H9 (cell line): ENCODE data around the gene KCNQ2. TPM values are rescaled to one million over a fixed set of nuclear protein-coding genes. Genes with fewer than 3 reads are reported as not detected.

Experiments used
- DNase-seq: peaks from one replicate; pipeline ENCODE4 v3.0.0-alpha.2; 2017
- H2AFZ ChIP-seq: one replicate; pipeline ENCODE4 v1.6.1; 2013; ENCODE audit warnings: mild to moderate bottlenecking, low read length, control low read depth, moderate library complexity
- H2AK5ac ChIP-seq: 2 replicates; pipeline ENCODE4 v1.6.1; 2013; ENCODE audit warnings: low read length, control low read depth, mixed read lengths; ENCODE audit not compliant: insufficient read length
- H2BK120ac ChIP-seq: one replicate; pipeline ENCODE4 v1.6.1; 2013; ENCODE audit warnings: low read depth, mild to moderate bottlenecking, low read length, control low read depth, inconsistent platforms; ENCODE audit not compliant: poor library complexity, severe bottlenecking
- H2BK12ac ChIP-seq: 2 replicates; pipeline ENCODE4 v1.6.1; 2013; ENCODE audit warnings: low read length, control low read depth, mixed read lengths, low read depth; ENCODE audit not compliant: insufficient read length
- H2BK15ac ChIP-seq: 2 replicates; pipeline ENCODE4 v1.6.1; 2013; ENCODE audit warnings: low read depth, low read length, control low read depth
- H2BK20ac ChIP-seq: one replicate; pipeline ENCODE4 v1.6.1; 2013; ENCODE audit warnings: low read depth, mild to moderate bottlenecking, low read length, control low read depth, inconsistent platforms; ENCODE audit not compliant: poor library complexity, severe bottlenecking
- H2BK5ac ChIP-seq: 2 replicates; pipeline ENCODE4 v1.6.1; 2013; ENCODE audit warnings: low read length, control low read depth, mixed read lengths; ENCODE audit not compliant: insufficient read length
- H3K14ac ChIP-seq: 2 replicates; pipeline ENCODE4 v1.6.1; 2013; ENCODE audit warnings: low read length, control low read depth; ENCODE audit not compliant: insufficient read depth
- H3K18ac ChIP-seq: 2 replicates; pipeline ENCODE4 v1.6.1; 2013; ENCODE audit warnings: low read depth, mild to moderate bottlenecking, mixed read lengths, low read length, control low read depth; ENCODE audit not compliant: insufficient read length
- H3K23ac ChIP-seq: 2 replicates; pipeline ENCODE4 v1.6.1; 2013; ENCODE audit warnings: low read length, control low read depth, mixed read lengths, low read depth; ENCODE audit not compliant: insufficient read length
- H3K23me2 ChIP-seq: 2 replicates; pipeline ENCODE4 v1.6.1; 2013; ENCODE audit warnings: low read depth, mild to moderate bottlenecking, mixed read lengths, low read length, control low read depth; ENCODE audit not compliant: insufficient read length, poor library complexity, severe bottlenecking
- H3K27ac ChIP-seq: 2 replicates; pipeline ENCODE4 v1.5.1; 2013; ENCODE audit warnings: low read length, control low read depth, mixed read lengths, low read depth; ENCODE audit not compliant: insufficient read length
- H3K27me3 ChIP-seq: 2 replicates; pipeline ENCODE4 v1.6.1; 2013; ENCODE audit warnings: low read length, control low read depth, inconsistent platforms; ENCODE audit not compliant: insufficient read depth
- H3K4ac ChIP-seq: 2 replicates; pipeline ENCODE4 v1.6.1; 2013; ENCODE audit warnings: low read depth, mild to moderate bottlenecking, control low read depth, inconsistent platforms, low read length, moderate library complexity
- H3K4me1 ChIP-seq: 2 replicates; pipeline ENCODE4 v1.6.1; 2013; ENCODE audit warnings: low read length, control low read depth, inconsistent platforms; ENCODE audit not compliant: insufficient read depth
- H3K4me2 ChIP-seq: 2 replicates; pipeline ENCODE4 v1.6.1; 2013; ENCODE audit warnings: low read length, control low read depth, mixed read lengths; ENCODE audit not compliant: insufficient read length, insufficient read depth
- H3K56ac ChIP-seq: 2 replicates; pipeline ENCODE4 v1.6.1; 2013; ENCODE audit warnings: low read depth, mild to moderate bottlenecking, mixed read lengths, low read length, control low read depth; ENCODE audit not compliant: insufficient read length
- H3K79me1 ChIP-seq: 2 replicates; pipeline ENCODE4 v1.6.1; 2013; ENCODE audit warnings: low read depth, mild to moderate bottlenecking, moderate library complexity, low read length, control low read depth, inconsistent platforms; ENCODE audit not compliant: insufficient read depth, poor library complexity, severe bottlenecking
- H3K79me2 ChIP-seq: 2 replicates; pipeline ENCODE4 v1.6.1; 2013; ENCODE audit warnings: low read length, control low read depth, inconsistent platforms; ENCODE audit not compliant: insufficient read depth
- H3K9ac ChIP-seq: 2 replicates; pipeline ENCODE4 v1.6.1; 2013; ENCODE audit warnings: low read length, control low read depth, mixed read lengths; ENCODE audit not compliant: insufficient read length; ENCODE audit errors: extremely low read depth
- H3K9me3 ChIP-seq: one replicate; pipeline ENCODE4 v1.6.1; 2013; ENCODE audit warnings: low read depth, low read length, inconsistent platforms; ENCODE audit not compliant: control insufficient read depth
- H3T11ph ChIP-seq: one replicate; pipeline ENCODE4 v1.6.1; 2013; ENCODE audit warnings: mild to moderate bottlenecking, low read length, control low read depth, inconsistent platforms
- H4K20me1 ChIP-seq: one replicate; pipeline ENCODE4 v1.6.1; 2013; ENCODE audit not compliant: control insufficient read depth, insufficient read length, insufficient read depth
- H4K5ac ChIP-seq: 2 replicates; pipeline ENCODE4 v1.6.1; 2013; ENCODE audit warnings: low read depth, mild to moderate bottlenecking, mixed read lengths, low read length, control low read depth; ENCODE audit not compliant: insufficient read length
- H4K8ac ChIP-seq: replicated peaks from 2 replicates; pipeline ENCODE4 v1.6.1; 2013; ENCODE audit warnings: low read length, control low read depth, mixed read lengths, low read depth; ENCODE audit not compliant: insufficient read length
- H4K91ac ChIP-seq: 2 replicates; pipeline ENCODE4 v1.6.1; 2013; ENCODE audit warnings: low read depth, mild to moderate bottlenecking, moderate library complexity, mixed read lengths, low read length, control low read depth; ENCODE audit not compliant: insufficient read length
- H3K27ac Mint-ChIP-seq, 3 experiments: 2 replicates in 2 of 3; 3 replicates in 1 of 3; pipeline ENCODE4 v1.8.0; 2020 to 2021; ENCODE audit warnings: mixed read lengths in 3 of 3, mild to moderate bottlenecking in 1 of 3, moderate library complexity in 1 of 3
- H3K27me3 Mint-ChIP-seq: 2 replicates; pipeline ENCODE4 v1.8.0; 2021; ENCODE audit warnings: low read depth, mild to moderate bottlenecking, moderate library complexity, mixed read lengths
- H3K36me3 Mint-ChIP-seq, 3 experiments: 2 replicates in 2 of 3; 3 replicates in 1 of 3; pipeline ENCODE4 v1.8.0; 2020 to 2021; ENCODE audit warnings: low read depth in 3 of 3, mixed read lengths in 3 of 3; ENCODE audit not compliant: insufficient read depth in 1 of 3
- H3K4me1 Mint-ChIP-seq, 2 experiments: 2 replicates each; pipeline ENCODE4 v1.8.0; 2020; ENCODE audit warnings: mixed read lengths in 2 of 2
- H3K4me3 Mint-ChIP-seq, 2 experiments: 2 replicates in 1 of 2; 3 replicates in 1 of 2; pipeline ENCODE4 v1.8.0; 2020 to 2021; ENCODE audit warnings: mild to moderate bottlenecking in 2 of 2, mixed read lengths in 2 of 2, moderate library complexity in 1 of 2
- H3K9me3 Mint-ChIP-seq, 2 experiments: 2 replicates in 1 of 2; 3 replicates in 1 of 2; pipeline ENCODE4 v1.8.0; 2020; ENCODE audit warnings: mild to moderate bottlenecking in 2 of 2, mixed read lengths in 2 of 2, moderate library complexity in 1 of 2
- WGBS: extraction: QIAGEN DNeasy Blood & Tissue Kit; methylation state at CpG from one replicate; pipeline ENCODE4 v1.1.7; 2013; ENCODE audit warnings: missing lambda C conversion rate, low lambda C conversion rate, mixed read lengths; ENCODE audit not compliant: insufficient read length; ENCODE audit errors: extremely low coverage; 5-methylcytosine and 5-hydroxymethylcytosine counted together
- total RNA-seq: library from RNA; stranded (reverse); gene quantifications from 2 replicates; pipeline ENCODE4 v1.2.1, GENCODE V29; 2021
- TF ChIP-seq, protein P1 (sequence below): fragments of 200-600 bp; sonication (generic); conservative IDR thresholded peaks from 3 replicates; pipeline ENCODE4 v1.8.0; 2021; ENCODE audit warnings: antibody characterized with exemption, mild to moderate bottlenecking

Gene KCNQ2
- total RNA-seq, 1 experiment from 2014 or later = 69.2 TPM

- Histone ChIP-seq H3K4ac (no peak overlapping the region), H2BK12ac (no peak overlapping the region), H2AK5ac (no peak overlapping the region), H3K9me3 (no peaks in the 10 kb centered on the region), H2BK5ac (no peak overlapping the region), H3T11ph (no peak overlapping the region), H4K20me1 (no peaks in the 10 kb centered on the region), H3K79me2 (no peaks in the 10 kb centered on the region), H3K23ac (no peak overlapping the region), H3K18ac (no peak overlapping the region), H2AFZ (no peak overlapping the region), H3K79me1 (no peaks in the 10 kb centered on the region), H3K27ac (no peak overlapping the region), H2BK20ac (no peak overlapping the region), H4K91ac (no peak overlapping the region), H3K27me3 (no peaks in the 10 kb centered on the region), H2BK15ac (no peak overlapping the region), H3K14ac (peak overlapping the region; percentile 30; the same call in 1 of the 2 replicates), H3K4me1 (no peaks in the 10 kb centered on the region), H2BK120ac (no peak overlapping the region), H3K56ac (no peak overlapping the region), H3K9ac (no peak overlapping the region), H4K8ac (no peak overlapping the region), H3K4me2 (no peak overlapping the region), H4K5ac (no peak overlapping the region), H3K23me2 (no peaks in the 10 kb centered on the region)
- H3K4me1 Mint-ChIP-seq = peaks cover 7 to 9% of the 10 kb centered on the region in 2 experiments
- no peak overlapping the region for H3K4me3 Mint-ChIP-seq
- H3K27me3 Mint-ChIP-seq = no peaks in the 10 kb centered on the region
- no peak for DNase-seq
- TF ChIP-seq, protein P1, sequence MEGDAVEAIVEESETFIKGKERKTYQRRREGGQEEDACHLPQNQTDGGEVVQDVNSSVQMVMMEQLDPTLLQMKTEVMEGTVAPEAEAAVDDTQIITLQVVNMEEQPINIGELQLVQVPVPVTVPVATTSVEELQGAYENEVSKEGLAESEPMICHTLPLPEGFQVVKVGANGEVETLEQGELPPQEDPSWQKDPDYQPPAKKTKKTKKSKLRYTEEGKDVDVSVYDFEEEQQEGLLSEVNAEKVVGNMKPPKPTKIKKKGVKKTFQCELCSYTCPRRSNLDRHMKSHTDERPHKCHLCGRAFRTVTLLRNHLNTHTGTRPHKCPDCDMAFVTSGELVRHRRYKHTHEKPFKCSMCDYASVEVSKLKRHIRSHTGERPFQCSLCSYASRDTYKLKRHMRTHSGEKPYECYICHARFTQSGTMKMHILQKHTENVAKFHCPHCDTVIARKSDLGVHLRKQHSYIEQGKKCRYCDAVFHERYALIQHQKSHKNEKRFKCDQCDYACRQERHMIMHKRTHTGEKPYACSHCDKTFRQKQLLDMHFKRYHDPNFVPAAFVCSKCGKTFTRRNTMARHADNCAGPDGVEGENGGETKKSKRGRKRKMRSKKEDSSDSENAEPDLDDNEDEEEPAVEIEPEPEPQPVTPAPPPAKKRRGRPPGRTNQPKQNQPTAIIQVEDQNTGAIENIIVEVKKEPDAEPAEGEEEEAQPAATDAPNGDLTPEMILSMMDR = no peak
- WGBS = no CpG with 5 or more reads among the region's 34 CpGs
- H3K9me3 Mint-ChIP-seq = peaks cover 0 to 3% of the 10 kb centered on the region in 2 experiments; a peak in 1 of 5 replicates
- H3K36me3 Mint-ChIP-seq = peaks cover 5 to 13% (median 8%) of the 10 kb centered on the region in 3 experiments; a peak in 6 of 7 replicates
- peak overlapping the region in 1 of 3 experiments; percentile 96; a peak in 2 of 7 replicates for H3K27ac Mint-ChIP-seq
These were observed 51.9 kb downstream of the KCNQ2 start for GRCh38 chr20:63420359-63421093.
